Stomach (tissue), 9 donors: Measurements from ENCODE around the gene PRSS2. TPM values are rescaled to one million over a fixed set of nuclear protein-coding genes. Genes with fewer than 3 reads are reported as not detected.
"Not testable (repeated sequence)": the region's sequence is repeated elsewhere in the genome, so short reads cannot be mapped to it uniquely, and the experiment has no call there.

Experiments
- DNase-seq, 2 donors: peaks; one replicate each; pipeline versions ENCODE4 v3.0.0 to v3.0.0-alpha.2; 2013 to 2019
- H3K27ac ChIP-seq, 5 donors: fragments of 200-600 bp in 4 of 5; sonication (generic) in 4 of 5; one replicate each; pipeline ENCODE4 v1.5.1; 2013 to 2019; ENCODE audit warnings: mild to moderate bottlenecking in 1 of 5, moderate library complexity in 1 of 5
- H3K27me3 ChIP-seq, 3 donors: fragments of 200-600 bp; sonication (generic); one replicate each; pipeline ENCODE4 v1.5.1; 2017 to 2019; ENCODE audit warnings: mixed run types in 1 of 3
- H3K36me3 ChIP-seq, 4 donors: fragments of 200-600 bp; sonication (generic); 1 replicate in 3 of 4; 2 replicates in 1 of 4; pipeline ENCODE4 v1.5.1; 2016 to 2019
- H3K4me1 ChIP-seq, 4 donors: fragments of 200-600 bp; sonication (generic); one replicate each; pipeline ENCODE4 v1.5.1; 2016 to 2019
- H3K4me3 ChIP-seq, 4 donors: fragments of 200-600 bp; sonication (generic) in 3 of 4; one replicate each; pipeline ENCODE4 v1.5.1; 2016 to 2019; ENCODE audit warnings: mild to moderate bottlenecking in 1 of 4
- H3K9me3 ChIP-seq, 4 donors: fragments of 200-600 bp; sonication (generic); one replicate each; pipeline ENCODE4 v1.5.1; 2016 to 2019
- CTCF ChIP-seq, 7 experiments: fragments of 450-650 bp in 4 of 7; fragments of 200-600 bp in 3 of 7; sonication (generic) in 3 of 7; IDR thresholded peaks; one replicate each; pipeline ENCODE4 v1.5.1; 2016 to 2019; ENCODE audit warnings: antibody characterized with exemption in 7 of 7, control low read depth in 2 of 7, mild to moderate bottlenecking in 1 of 7
- EP300 ChIP-seq: sonication (generic); formaldehyde crosslinking; IDR thresholded peaks from one replicate; pipeline ENCODE4 v1.6.1; 2017; ENCODE audit warnings: antibody characterized with exemption
- POLR2A ChIP-seq, 4 donors: fragments of 450-650 bp; IDR thresholded peaks; one replicate each; pipeline ENCODE4 v1.6.1; 2016; ENCODE audit warnings: antibody characterized with exemption in 4 of 4, control low read depth in 2 of 4, mild to moderate bottlenecking in 1 of 4, moderate library complexity in 1 of 4
- POLR2AphosphoS5 ChIP-seq, 3 donors: sonication (generic); formaldehyde crosslinking; IDR thresholded peaks; one replicate each; pipeline ENCODE4 v1.6.1; 2016; ENCODE audit warnings: antibody characterized with exemption in 3 of 3
- WGBS, 5 donors: extraction: QIAGEN DNeasy Blood & Tissue Kit in 3 of 5; methylation state at CpG; one replicate each; pipeline versions ENCODE4 v1.1.5 to v1.1.7; 2013 to 2018; 5-methylcytosine and 5-hydroxymethylcytosine counted together
- intact Hi-C: fragments of 100-400 bp; cut with DNase I; formaldehyde crosslinking; loops from one replicate; pipeline ENCODE4 v1.15.1; 2023; ENCODE audit warnings: low total_unique reads
- polyA plus RNA-seq, 3 donors: library from polyadenylated mRNA; stranded (reverse); fragments of 200-250 nt; gene quantifications; one replicate each; pipeline ENCODE4 v1.2.3, GENCODE V29; 2013
- total RNA-seq, 5 donors: library from RNA; depleted of rRNA; stranded (reverse); fragments of >200 nt; gene quantifications; one replicate each; pipeline versions ENCODE4 v1.1.0 to v1.2.3, GENCODE V29; 2014 to 2016
- donor health status: healthy with polysubstance abuse.
- donor health status: Bipolar disorder and iron deficiency.
- donor health status: healthy.

PRSS2 gene
- total and polyA plus RNA-seq, 8 donors: 1.3 to 86.1 (median 59.1) TPM; not detected in 3

GRCh38 chr7:142776206-142776844 is 5.6 kb downstream of the PRSS2 start:
- 55 to 71% (median 64%) methylated on average over 9 of the region's 9 CpGs for WGBS, 5 donors
- no peak overlapping the region for H3K27ac ChIP-seq
- no peaks in the 10 kb centered on the region for H3K9me3 ChIP-seq

GRCh38 chr7:142776845-142777225 is 6.1 kb downstream of the PRSS2 start:
- not testable (repeated sequence) for H3K27me3 ChIP-seq, H3K4me3 ChIP-seq, H3K36me3 ChIP-seq, H3K9me3 ChIP-seq, H3K27ac ChIP-seq, DNase-seq, H3K4me1 ChIP-seq
- intact Hi-C loops: loop anchor here (10.0 kb wide), 1 partner anchor 162 kb away; no protein-coding TSS in a partner anchor
- 82 to 100% (median 94%) methylated on average over 2 of the region's 2 CpGs for WGBS, 5 donors

More at GRCh38 chr7:142776206-142776844, 5.6 kb downstream of the PRSS2 start:
- Histone ChIP-seq H3K4me3 (no peak overlapping the region), H3K36me3 (no peaks in the 10 kb centered on the region), H3K4me1 (peaks cover 0 to 4% (median 0%) of the 10 kb centered on the region in 4 donors), H3K27me3 (peaks cover 0 to 4% (median 0%) of the 10 kb centered on the region in 3 donors)
- no peak for DNase-seq
- no peak for TF ChIP-seq POLR2AphosphoS5 (IDR thresholded peaks at IDR 0.05)
- no peak for TF ChIP-seq EP300
- no peak for TF ChIP-seq CTCF (IDR thresholded peaks at IDR 0.05)
- TF ChIP-seq POLR2A (IDR thresholded peaks at IDR 0.05): no peak
- intact Hi-C loops: loop anchor here (10.0 kb wide), 1 partner anchor 162 kb away; no protein-coding TSS in a partner anchor

GRCh38 chr7:142777318-142777717 is 6.5 kb downstream of the PRSS2 start:
- Histone ChIP-seq H3K9me3 (no peaks in the 10 kb centered on the region), H3K4me3 (no peak overlapping the region), H3K27ac (no peak overlapping the region), H3K36me3 (no peaks in the 10 kb centered on the region), H3K4me1 (peaks cover 0 to 4% (median 0%) of the 10 kb centered on the region in 4 donors), H3K27me3 (peaks cover 0 to 7% (median under 1%) of the 10 kb centered on the region in 3 donors)
- 91 to 98% (median 96%) methylated on average over 2 of the region's 2 CpGs for WGBS, 5 donors
- intact Hi-C loops: loop anchor here (10.0 kb wide), 1 partner anchor 163 kb away; no protein-coding TSS in a partner anchor
- DNase-seq: no peak
- TF ChIP-seq POLR2A (IDR thresholded peaks at IDR 0.05) (no peak), EP300 (no peak), CTCF (IDR thresholded peaks at IDR 0.05) (no peak), POLR2AphosphoS5 (IDR thresholded peaks at IDR 0.05) (no peak)

GRCh38 chr7:142782922-142783900 is 12.4 kb downstream of the PRSS2 start:
- H3K27ac ChIP-seq: no peak overlapping the region
- no peaks in the 10 kb centered on the region for H3K9me3 ChIP-seq
- H3K27me3 ChIP-seq: peaks cover 0 to 48% (median 6%) of the 10 kb centered on the region in 3 donors
- WGBS, 5 donors: 9 to 17% (median 11%) methylated on average over 32 of the region's 32 CpGs
- H3K4me3 ChIP-seq: peak overlapping the region; percentile 29 to 38 (median 32)
- intact Hi-C loops: loop anchor here (10.0 kb wide), 1 partner anchor 148 kb away; no protein-coding TSS in a partner anchor
- no peaks in the 10 kb centered on the region for H3K36me3 ChIP-seq
- peak; percentile 88 to 95 for DNase-seq
- H3K4me1 ChIP-seq: peaks cover 0 to 9% (median 5%) of the 10 kb centered on the region in 4 donors
- TF ChIP-seq POLR2AphosphoS5 (IDR thresholded peaks at IDR 0.05) (peak in 1 of 3 donors; percentile 33), POLR2A (IDR thresholded peaks at IDR 0.05) (no peak), EP300 (no peak), CTCF (IDR thresholded peaks at IDR 0.05) (peak in 5 of 7 experiments; percentile 77 to 92 (median 85))
